ENCODE results near the gene PSME1. TPM values are rescaled to one million over a fixed set of nuclear protein-coding genes. Genes with fewer than 3 reads are reported as not detected.
A peak's percentile ranks its signal among the peaks of the same experiment; 100 is the strongest.

PSME1 gene
- total and polyA plus RNA-seq, 5 experiments from 2014 or later, result 202 to 767 (median 681) TPM

DNA sequence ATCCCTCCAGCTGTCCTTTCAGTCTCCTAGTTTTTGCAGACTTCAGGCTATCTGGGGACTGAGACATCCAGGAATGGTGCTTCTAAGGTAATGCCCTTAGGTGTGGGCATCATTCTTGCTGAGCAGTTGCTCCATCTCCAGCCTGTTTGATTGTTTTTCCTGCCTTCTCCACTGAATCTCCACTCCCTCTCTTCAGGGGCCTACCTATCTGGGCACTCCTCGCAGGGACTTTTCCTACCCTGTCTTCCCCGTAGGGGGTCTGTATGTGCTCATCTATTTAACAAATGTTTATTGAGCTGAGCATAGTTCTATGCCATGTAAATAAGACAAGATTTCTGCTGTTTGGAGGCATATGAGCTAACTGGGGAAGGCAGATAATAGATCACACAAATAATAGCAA is 3.0 kb upstream of the PSME1 start:
- ATAC-seq, result no peak
- Mint-ChIP-seq H3K36me3 (peaks cover 0 to 4% (median under 1%) of the 10 kb centered on the region in 3 donors), H3K27ac (peak overlapping the region; percentile 74 to 96 (median 93)), H3K27me3 (no peaks in the 10 kb centered on the region), H3K4me3 (peak overlapping the region in 8 of 10 donors; percentile 21 to 85 (median 65)), H3K4me1 (peaks cover 25 to 47% (median 44%) of the 10 kb centered on the region in 4 donors), H3K9me3 (no peaks in the 10 kb centered on the region)
- POLR2A ChIA-PET, result interaction anchor here (1.0 to 9.5 kb wide), 7 partner anchors 8 to 63 kb away, joined by 3 to 177 read pairs (median 4); partner anchors contain the start of genes DCAF11, EMC9, NRL and PSME2
- no peak for DNase-seq

DNA sequence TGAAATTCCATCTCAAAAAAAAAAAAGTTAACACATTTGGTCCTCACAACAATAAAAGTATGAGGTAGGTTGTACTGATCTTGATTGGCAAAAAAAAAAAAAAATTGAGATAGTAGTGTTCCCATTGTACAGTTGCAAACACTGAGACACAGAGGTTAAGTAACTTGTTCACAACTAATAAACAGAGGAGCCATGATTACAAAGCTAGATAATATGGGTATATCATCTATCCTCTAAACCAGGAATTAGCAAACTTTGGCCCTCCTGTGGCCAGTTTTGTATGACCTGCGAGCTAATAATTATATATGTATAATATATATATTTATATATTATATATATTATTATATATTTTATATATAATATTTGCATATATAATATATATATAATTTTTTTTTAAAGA is 2.3 kb upstream of the PSME1 start:
- H3K27ac Mint-ChIP-seq, result peak overlapping the region in 1 of 10 donors; percentile 18
- ATAC-seq, result no peak
- no peak for DNase-seq
- no peaks in the 10 kb centered on the region for H3K27me3 Mint-ChIP-seq
- H3K36me3 Mint-ChIP-seq, result peaks cover 0 to 11% (median 5%) of the 10 kb centered on the region in 3 donors
- peaks cover 28 to 54% (median 50%) of the 10 kb centered on the region in 4 donors for H3K4me1 Mint-ChIP-seq
- no peaks in the 10 kb centered on the region for H3K9me3 Mint-ChIP-seq
- H3K4me3 Mint-ChIP-seq, result peak overlapping the region in 1 of 10 donors; percentile 22
- POLR2A ChIA-PET, result interaction anchor here (0.7 to 9.5 kb wide), 9 partner anchors 13 to 1205 kb away, joined by 3 to 177 read pairs (median 4); partner anchors contain the start of genes DCAF11, NRL, PRMT5 and PSME2

DNA sequence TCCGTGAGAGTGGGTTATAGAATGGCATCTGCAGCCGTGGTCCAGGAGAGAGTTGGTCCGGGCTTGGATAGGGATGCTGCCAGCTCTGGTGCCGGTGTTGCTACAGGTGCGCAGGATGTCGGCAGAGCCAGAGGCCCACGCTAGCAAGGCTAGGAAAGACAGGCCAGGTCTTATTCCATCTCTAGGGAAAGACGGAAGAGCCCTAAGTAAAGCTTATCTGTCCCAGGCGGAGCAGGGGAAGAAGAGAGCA is 485 bp upstream of the PSME1 start:
- POLR2A ChIA-PET, result interaction anchor here (0.7 to 9.5 kb wide), 18 partner anchors 8 to 295 kb away, joined by 3 to 177 read pairs (median 4); partner anchors contain the start of genes CHMP4A, DCAF11, GMPR2 and IRF9
- peak overlapping the region; percentile 86 to 96 (median 94) for H3K27ac Mint-ChIP-seq
- H3K4me1 Mint-ChIP-seq, result peaks cover 33 to 68% (median 63%) of the 10 kb centered on the region in 4 donors
- no peak for DNase-seq
- ATAC-seq, result peak in 1 of 2 donors; percentile 4
- no peaks in the 10 kb centered on the region for H3K9me3 Mint-ChIP-seq
- peak overlapping the region; percentile 87 to 98 (median 93) for H3K4me3 Mint-ChIP-seq
- peaks cover 0 to 19% (median 8%) of the 10 kb centered on the region in 3 donors for H3K36me3 Mint-ChIP-seq
- no peaks in the 10 kb centered on the region for H3K27me3 Mint-ChIP-seq

DNA sequence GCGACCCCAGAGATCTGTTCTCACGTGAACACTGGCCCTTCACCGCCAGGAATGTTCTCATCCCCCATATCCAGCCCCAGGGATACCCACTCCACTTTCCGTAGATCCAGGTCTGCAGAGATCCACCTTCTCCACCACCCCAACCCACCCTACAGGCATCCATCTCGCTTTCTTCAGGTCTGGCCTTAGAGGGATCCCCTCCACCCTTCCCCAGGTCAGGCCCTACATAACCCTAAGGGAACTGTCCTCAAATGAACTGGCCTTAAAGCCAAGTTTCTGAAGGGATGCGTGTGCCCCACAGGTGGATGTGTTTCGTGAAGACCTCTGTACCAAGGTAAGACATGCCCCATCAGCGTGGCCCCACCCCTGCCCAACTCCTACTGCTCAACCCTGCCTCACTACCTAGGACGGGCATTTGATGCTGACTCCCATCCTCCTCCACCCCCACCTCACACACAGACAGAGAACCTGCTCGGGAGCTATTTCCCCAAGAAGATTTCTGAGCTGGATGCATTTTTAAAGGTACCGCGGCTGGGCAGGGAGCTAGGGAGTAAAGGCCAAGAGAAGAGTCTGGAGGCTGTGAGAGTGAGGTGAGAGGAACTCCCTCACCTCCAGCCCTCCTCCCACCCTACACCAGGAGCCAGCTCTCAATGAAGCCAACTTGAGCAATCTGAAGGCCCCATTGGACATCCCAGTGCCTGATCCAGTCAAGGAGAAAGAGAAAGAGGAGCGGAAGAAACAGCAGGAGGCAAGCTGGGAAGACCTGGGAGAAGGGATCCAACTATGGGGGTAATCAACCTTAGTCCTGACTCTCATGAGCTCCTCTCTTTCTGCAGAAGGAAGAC is 912 bp downstream of the PSME1 start:
- peaks cover 32 to 71% (median 65%) of the 10 kb centered on the region in 4 donors for H3K4me1 Mint-ChIP-seq
- no peaks in the 10 kb centered on the region for H3K9me3 Mint-ChIP-seq
- H3K36me3 Mint-ChIP-seq, result peaks cover 0 to 19% (median 8%) of the 10 kb centered on the region in 3 donors
- H3K27ac Mint-ChIP-seq, result peak overlapping the region; percentile 81 to 97 (median 92)
- H3K27me3 Mint-ChIP-seq, result no peaks in the 10 kb centered on the region
- DNase-seq (no peak), ATAC-seq (no peak)
- peak overlapping the region; percentile 86 to 91 (median 89) for H3K4me3 Mint-ChIP-seq
- POLR2A ChIA-PET, result interaction anchor here (0.7 to 9.5 kb wide), 18 partner anchors 7 to 293 kb away, joined by 3 to 177 read pairs (median 4); partner anchors contain the start of genes CHMP4A, DCAF11, GMPR2 and IRF9

DNA sequence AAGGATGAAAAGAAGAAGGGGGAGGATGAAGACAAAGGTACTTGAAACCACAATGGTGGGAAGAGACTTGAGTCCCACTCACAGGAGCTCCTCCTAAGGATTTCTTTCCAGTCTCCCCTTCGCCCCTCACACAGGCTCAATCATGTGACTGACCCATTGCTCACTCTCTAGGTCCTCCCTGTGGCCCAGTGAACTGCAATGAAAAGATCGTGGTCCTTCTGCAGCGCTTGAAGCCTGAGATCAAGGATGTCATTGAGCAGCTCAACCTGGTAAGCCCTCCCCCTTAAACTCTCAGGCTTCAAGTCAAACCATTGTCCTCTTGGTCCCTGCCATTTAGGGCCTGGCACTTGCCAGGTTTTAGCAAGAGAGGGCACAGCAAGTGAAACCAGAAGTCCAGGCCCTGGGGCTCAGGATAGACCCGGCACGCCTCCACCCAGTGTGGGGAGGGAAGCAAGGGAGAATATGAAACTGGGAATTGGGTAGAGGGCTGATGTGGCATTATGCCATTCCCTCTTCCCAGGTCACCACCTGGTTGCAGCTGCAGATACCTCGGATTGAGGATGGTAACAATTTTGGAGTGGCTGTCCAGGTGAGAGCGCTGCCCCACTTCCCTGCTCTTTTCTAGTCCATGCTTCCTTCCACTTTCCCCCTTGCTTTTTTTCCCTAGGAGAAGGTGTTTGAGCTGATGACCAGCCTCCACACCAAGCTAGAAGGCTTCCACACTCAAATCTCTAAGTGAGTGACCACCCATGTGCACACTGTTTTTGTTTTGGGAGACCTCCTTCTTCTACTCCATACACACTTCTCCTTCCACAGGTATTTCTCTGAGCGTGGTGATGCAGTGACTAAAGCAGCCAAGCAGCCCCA is 1.8 kb downstream of the PSME1 start:
- Mint-ChIP-seq H3K9me3 (no peaks in the 10 kb centered on the region), H3K36me3 (peaks cover 0 to 19% (median 8%) of the 10 kb centered on the region in 3 donors), H3K4me1 (peaks cover 29 to 67% (median 62%) of the 10 kb centered on the region in 4 donors), H3K27ac (peak overlapping the region in 9 of 10 donors; percentile 57 to 93 (median 86)), H3K4me3 (peak overlapping the region; percentile 55 to 91 (median 89)), H3K27me3 (no peaks in the 10 kb centered on the region)
- DNase-seq (no peak), ATAC-seq (no peak)
- POLR2A ChIA-PET, result interaction anchor here (0.5 to 9.5 kb wide), 12 partner anchors 9 to 292 kb away, joined by 3 to 177 read pairs (median 4); partner anchors contain the start of genes DCAF11, IRF9, KHNYN and NRL

DNA sequence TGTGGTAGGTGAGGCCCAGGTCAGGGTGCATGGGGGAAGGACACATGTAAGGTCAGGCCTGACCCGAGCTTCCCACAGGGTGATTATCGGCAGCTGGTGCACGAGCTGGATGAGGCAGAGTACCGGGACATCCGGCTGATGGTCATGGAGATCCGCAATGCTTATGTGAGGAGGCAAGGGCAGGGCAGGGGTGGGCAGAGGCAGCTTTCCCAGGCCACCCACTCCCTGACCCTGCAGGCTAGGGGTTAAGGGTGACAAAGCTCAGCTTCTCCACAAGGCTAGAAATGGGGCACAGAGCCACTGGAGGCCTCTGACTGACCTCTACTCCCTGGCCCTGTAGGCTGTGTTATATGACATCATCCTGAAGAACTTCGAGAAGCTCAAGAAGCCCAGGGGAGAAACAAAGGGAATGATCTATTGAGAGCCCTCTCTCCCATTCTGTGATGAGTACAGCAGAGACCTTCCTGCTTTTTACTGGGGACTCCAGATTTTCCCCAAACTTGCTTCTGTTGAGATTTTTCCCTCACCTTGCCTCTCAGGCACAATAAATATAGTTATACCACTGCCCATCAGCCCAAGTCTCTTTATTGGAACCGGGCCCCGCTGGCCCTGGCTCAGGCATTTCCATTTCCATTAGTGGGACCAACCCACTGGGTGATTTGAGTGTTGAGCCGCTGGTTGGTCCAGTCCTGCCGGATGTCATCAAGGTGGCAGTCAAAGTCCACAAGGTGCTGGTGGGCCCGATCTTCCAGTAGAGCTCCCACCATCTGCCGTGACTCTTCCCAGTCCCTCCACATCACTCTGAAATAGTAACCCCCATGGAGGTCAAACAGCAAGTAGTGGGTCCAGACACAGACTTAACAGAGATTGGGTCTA is 2.6 kb downstream of the PSME1 start:
- H3K4me3 Mint-ChIP-seq, result peak overlapping the region; percentile 41 to 91 (median 72)
- no peaks in the 10 kb centered on the region for H3K9me3 Mint-ChIP-seq
- H3K27me3 Mint-ChIP-seq, result no peaks in the 10 kb centered on the region
- DNase-seq (no peak), ATAC-seq (no peak)
- H3K4me1 Mint-ChIP-seq, result peaks cover 26 to 70% (median 64%) of the 10 kb centered on the region in 4 donors
- H3K27ac Mint-ChIP-seq, result peak overlapping the region in 8 of 10 donors; percentile 38 to 87 (median 76)
- peaks cover 0 to 25% (median 8%) of the 10 kb centered on the region in 3 donors for H3K36me3 Mint-ChIP-seq
- POLR2A ChIA-PET, result interaction anchor here (0.5 to 9.5 kb wide), 6 partner anchors 8 to 132 kb away, joined by 3 to 177 read pairs (median 4); partner anchors contain the start of genes DCAF11, NRL, PSME2 and RABGGTA

DNA sequence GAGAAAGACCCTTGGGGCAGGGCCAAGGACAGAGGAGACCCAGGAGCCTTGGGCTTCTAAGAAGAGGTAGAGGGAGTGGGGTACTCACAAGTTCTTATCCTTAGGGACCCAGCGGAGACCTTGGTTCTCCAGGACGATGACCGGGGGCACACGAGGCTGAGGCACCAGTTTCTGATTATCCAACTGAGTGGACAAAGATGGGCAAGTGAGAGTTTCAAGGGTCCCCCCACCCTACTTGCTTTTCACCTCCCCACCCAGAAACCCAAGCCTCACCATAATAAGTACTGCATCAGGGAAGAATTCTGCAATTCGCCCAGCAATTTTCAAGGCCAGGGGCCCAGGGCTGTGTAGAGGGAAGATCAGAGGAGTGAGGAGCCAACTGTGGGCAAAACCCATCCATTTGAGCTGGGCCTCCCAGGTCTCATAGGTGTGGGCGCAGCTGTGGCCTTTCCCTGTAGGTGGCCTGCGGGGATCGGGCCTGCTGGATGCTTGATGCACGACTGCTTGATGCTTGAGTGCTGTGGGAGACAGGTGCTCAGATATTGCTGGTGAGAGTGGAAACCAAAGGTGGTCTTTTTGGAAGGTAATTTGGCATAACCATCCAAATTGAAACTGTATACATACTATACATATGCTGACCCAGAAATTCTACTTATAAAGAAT is 3.4 kb downstream of the PSME1 start:
- ATAC-seq (no peak), DNase-seq (no peak)
- Mint-ChIP-seq H3K27ac (peak overlapping the region in 9 of 10 donors; percentile 18 to 86 (median 58)), H3K27me3 (no peaks in the 10 kb centered on the region), H3K4me3 (peak overlapping the region; percentile 31 to 89 (median 66)), H3K4me1 (peaks cover 29 to 75% (median 69%) of the 10 kb centered on the region in 4 donors), H3K9me3 (no peaks in the 10 kb centered on the region), H3K36me3 (peaks cover 0 to 33% (median 8%) of the 10 kb centered on the region in 3 donors)
- POLR2A ChIA-PET, result interaction anchor here (4.1 to 9.5 kb wide), 2 partner anchors 7 to 23 kb away, joined by 64 to 177 read pairs; partner anchors contain the start of genes DCAF11, NRL, PSME2 and RNF31

DNA sequence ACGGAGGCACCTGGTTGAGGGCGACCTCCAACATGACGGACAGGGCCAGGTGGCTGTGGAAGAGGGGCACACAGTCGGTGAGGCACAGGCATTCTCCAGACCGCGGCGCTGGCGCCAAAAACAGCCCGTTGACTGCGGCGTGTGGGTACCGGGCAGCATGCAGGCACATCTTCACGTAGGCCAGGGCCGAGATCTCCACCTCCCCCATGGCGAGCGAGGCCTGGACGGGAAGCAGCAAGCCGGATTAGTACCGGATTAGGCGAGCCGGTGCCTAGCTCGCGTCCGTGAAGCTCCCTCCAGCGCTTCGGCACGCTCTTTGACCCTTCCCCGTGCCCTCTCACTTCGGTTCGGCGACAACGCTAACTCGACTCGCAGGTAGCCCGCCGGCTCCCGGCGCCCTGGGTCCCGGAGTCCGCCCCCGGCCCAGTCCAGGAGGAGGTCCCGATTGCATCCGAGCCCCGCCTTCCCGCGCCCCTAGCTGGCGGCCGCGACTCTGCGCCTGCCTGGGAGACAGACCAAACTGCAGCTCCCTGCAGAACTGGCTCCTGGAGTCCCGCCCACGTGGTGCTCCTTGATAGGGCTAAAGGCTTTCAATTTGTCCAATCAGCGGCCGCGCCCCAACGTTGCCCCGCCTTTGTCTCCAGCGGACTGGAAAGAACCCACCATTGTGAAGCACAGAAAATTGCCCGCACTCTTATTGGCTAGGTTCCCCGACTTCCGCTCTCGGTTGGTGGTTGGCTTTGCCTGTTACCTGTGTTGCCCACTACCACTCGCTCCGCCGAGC is 5.3 kb downstream of the PSME1 start, which contains the start of gene EMC9:
Gene EMC9 (minus strand): TSS at position 495 of the 784 bp plus-strand sequence. CDS start 287 bp downstream, at position 208.
- Mint-ChIP-seq H3K9me3 (no peaks in the 10 kb centered on the region), H3K27ac (peak within 1 kb of the TSS; percentile 83 to 97 (median 94)), H3K4me1 (peaks cover 31 to 88% (median 79%) of the 10 kb centered on the region in 4 donors), H3K36me3 (peaks cover 0 to 36% (median 8%) of the 10 kb centered on the region in 3 donors), H3K27me3 (no peaks in the 10 kb centered on the region), H3K4me3 (peak within 1 kb of the TSS; percentile 88 to 96 (median 91))
- DNase-seq (peak; percentile 95 to 100 (median 99)), ATAC-seq (peak; percentile 90 to 93)
- POLR2A ChIA-PET, result interaction anchor here (0.6 to 2.6 kb wide), 16 partner anchors 9 to 290 kb away, joined by 3 to 33 read pairs (median 4); partner anchors contain the start of genes DCAF11, IPO4, IRF9 and NRL

DNA sequence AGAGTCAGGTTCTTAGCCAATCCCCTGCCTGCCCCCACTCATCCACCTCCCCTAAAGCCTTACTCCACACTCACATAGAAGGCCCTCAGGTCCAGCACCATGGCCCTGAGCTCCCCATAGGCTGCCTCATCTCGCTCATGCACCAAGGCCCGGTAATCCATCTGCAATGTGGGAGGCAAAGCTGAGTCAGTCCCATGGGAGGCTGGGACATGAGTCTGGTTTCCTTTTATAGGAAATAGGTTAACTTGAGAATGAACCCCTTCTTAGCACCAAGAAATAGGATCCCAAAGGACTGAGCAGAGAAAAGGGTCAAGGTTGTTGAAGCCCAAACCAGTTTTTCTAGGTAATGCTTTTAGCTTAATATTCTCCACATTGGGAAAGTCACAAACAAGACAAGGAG is 7.5 kb downstream of the PSME1 start:
- DNase-seq, result no peak
- H3K4me1 Mint-ChIP-seq, result peaks cover 28 to 78% (median 70%) of the 10 kb centered on the region in 4 donors

DNA sequence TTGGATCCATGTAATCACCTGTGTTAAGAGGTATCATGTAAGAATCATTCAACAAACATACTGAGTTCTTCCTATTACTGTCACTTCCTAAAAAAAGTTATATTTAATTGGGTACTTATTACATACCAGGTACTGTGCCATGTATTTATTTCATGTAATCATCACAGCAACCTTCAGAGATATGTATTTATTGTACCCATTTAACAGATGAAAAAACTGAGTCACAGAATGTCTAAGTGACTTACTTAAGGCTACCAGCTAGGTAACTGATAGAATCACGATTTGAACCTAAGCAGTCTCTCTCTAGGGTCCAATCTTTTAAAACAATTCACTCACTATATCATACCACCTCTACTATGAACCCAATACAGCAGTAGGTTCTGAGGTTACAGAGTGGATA is 8.5 kb downstream of the PSME1 start:
- POLR2A ChIA-PET, result interaction anchor here (1.2 to 5.1 kb wide), 4 partner anchors 8 to 29 kb away, joined by 3 to 55 read pairs (median 4); partner anchors contain the start of genes IRF9 and PSME1
- Mint-ChIP-seq H3K4me3 (peak overlapping the region in 7 of 10 donors; percentile 5 to 70 (median 50)), H3K4me1 (peaks cover 25 to 78% (median 71%) of the 10 kb centered on the region in 4 donors), H3K27me3 (no peaks in the 10 kb centered on the region), H3K36me3 (peaks cover 0 to 27% (median 4%) of the 10 kb centered on the region in 3 donors), H3K27ac (peak overlapping the region in 8 of 10 donors; percentile 8 to 87 (median 48)), H3K9me3 (no peaks in the 10 kb centered on the region)
- DNase-seq, result no peak
- no peak for ATAC-seq

More for the DNA sequence above, 7.5 kb downstream of the PSME1 start:
- ATAC-seq, result no peak
- H3K9me3 Mint-ChIP-seq, result no peaks in the 10 kb centered on the region
- H3K27ac Mint-ChIP-seq, result peak overlapping the region in 4 of 10 donors; percentile 15 to 94 (median 50)
- POLR2A ChIA-PET, result interaction anchor here (0.8 to 1.3 kb wide), 5 partner anchors 7 to 30 kb away, joined by 3 to 4 read pairs (median 3); partner anchors contain the start of genes IRF9 and PSME1
- H3K36me3 Mint-ChIP-seq, result peaks cover 0 to 30% (median 4%) of the 10 kb centered on the region in 3 donors
- peak overlapping the region in 6 of 10 donors; percentile 26 to 58 (median 38) for H3K4me3 Mint-ChIP-seq
- H3K27me3 Mint-ChIP-seq, result no peaks in the 10 kb centered on the region

Measured in naive thymus-derived CD8-positive, alpha-beta T cell (primary cell).